ENCODE results near the gene EML1.
A peak's percentile ranks its signal among the peaks of the same experiment; 100 is the strongest.
"Not testable (repeated sequence)": the region's sequence is repeated elsewhere in the genome, so short reads cannot be mapped to it uniquely, and the experiment has no call there.

Gene EML1

GRCh38 chr14:99937475-99938244, 144.4 kb downstream of the EML1 start:
- DNase-seq (no peak), ATAC-seq (no peak)

GRCh38 chr14:99938376-99938775, 145.2 kb downstream of the EML1 start:
- ATAC-seq = no peak
- DNase-seq = no peak

GRCh38 chr14:99938896-99939295, 145.7 kb downstream of the EML1 start:
- DNase-seq (no peak), ATAC-seq (no peak)

GRCh38 chr14:99939421-99939820, 146.2 kb downstream of the EML1 start:
- no peak for DNase-seq

GRCh38 chr14:99940064-99940463, 146.9 kb downstream of the EML1 start:
- no peak for ATAC-seq
- no peak for DNase-seq

More at GRCh38 chr14:99939421-99939820, 146.2 kb downstream of the EML1 start:
- no peak for ATAC-seq

- no peak for ATAC-seq
- DNase-seq = no peak
Observed at GRCh38 chr14:99941211-99941610, 148.0 kb downstream of the EML1 start.

- ATAC-seq (no peak), DNase-seq (no peak)
Observed at GRCh38 chr14:99943620-99944019, 150.4 kb downstream of the EML1 start.

- ATAC-seq (no peak), DNase-seq (no peak)
Observed at GRCh38 chr14:99944241-99944651, 151.0 kb downstream of the EML1 start.

- peak; percentile 19 for ATAC-seq
- DNase-seq = no peak
Observed at GRCh38 chr14:99945732-99946651, 152.8 kb downstream of the EML1 start.

- DNase-seq = peak; percentile 65
- peak; percentile 71 for ATAC-seq
Observed at GRCh38 chr14:99946652-99947489, 153.7 kb downstream of the EML1 start.

- ATAC-seq (no peak), DNase-seq (no peak)
Observed at GRCh38 chr14:99947695-99948094, 154.5 kb downstream of the EML1 start.

- not testable (repeated sequence) for DNase-seq, ATAC-seq
Observed at GRCh38 chr14:99949011-99949732, 156.0 kb downstream of the EML1 start.

- ATAC-seq (no peak), DNase-seq (no peak)
Observed at GRCh38 chr14:99950181-99950580, 157.0 kb downstream of the EML1 start.

- no peak for ATAC-seq
- DNase-seq = no peak
Observed at GRCh38 chr14:99951085-99951484, 157.9 kb downstream of the EML1 start.

- ATAC-seq (no peak), DNase-seq (no peak)
Observed at GRCh38 chr14:99952039-99952438, 158.8 kb downstream of the EML1 start.

GRCh38 chr14:99952453-99952852, 159.2 kb downstream of the EML1 start:
- ATAC-seq (no peak), DNase-seq (no peak)

GRCh38 chr14:99955826-99956455, 162.7 kb downstream of the EML1 start:
- DNase-seq (no peak), ATAC-seq (no peak)

GRCh38 chr14:99958380-99958779, 165.2 kb downstream of the EML1 start:
- ATAC-seq = no peak
- DNase-seq = no peak

GRCh38 chr14:99961826-99962518, 168.8 kb downstream of the EML1 start:
- no peak for DNase-seq
- ATAC-seq = no peak

GRCh38 chr14:99964979-99965378, 171.8 kb downstream of the EML1 start:
- no peak for DNase-seq
- no peak for ATAC-seq

Measured in stimulated activated naive CD8-positive, alpha-beta T cell treated with anti-CD3 and anti-CD28 coated beads, Interleukin-15, Interleukin-2, amounts not matched to agents 100 U/mL and 50 U/mL, for 24 hours (primary cell).